K562 (cell line): Measurements from ENCODE around the gene GPR153. TPM values are rescaled to one million over a fixed set of nuclear protein-coding genes. Genes with fewer than 3 reads are reported as not detected.

Experiments
- ATAC-seq: fragments of 200-7000 bp; cut with Tn5 transposase; 3 replicates; pipeline ENCODE4 v1.9.1; 2020; ENCODE audit warnings: moderate library complexity
- BruUV-seq: library from RNA; stranded (reverse); fragments of 400-500 nt; replicated peaks from 2 replicates; lab custom pipeline; 2021; lab: Mats Ljungman, UMichigan
- CTCF ChIA-PET: fragments of 300-600 bp; formaldehyde crosslinking; extraction: SDS; loops from one replicate; lab custom pipeline; 2021; ENCODE audit warnings: low intra/inter-chr PET ratio; lab: Yijun Ruan, JAX
- POLR2A ChIA-PET: fragments of 300-600, 350-650 bp; sonication (Branson Sonifier 250); formaldehyde crosslinking; extraction: SDS; loops from one replicate; lab custom pipeline; 2021; ENCODE audit warnings: antibody characterized with exemption, inconsistent platforms; lab: Yijun Ruan, JAX
- DNase-seq, 4 experiments: peaks; one replicate each; pipeline versions ENCODE4 v3.0.0 to v3.0.0-alpha.2; 2011 to 2018; ENCODE audit warnings: low spot score in 3 of 4, mixed read lengths in 3 of 4; ENCODE audit errors: extremely low read depth in 1 of 4
- FAIRE-seq: peaks from 2 replicates; lab custom pipeline; 2011; peaks lifted over from hg19 to GRCh38; lab: Jason Lieb, UNC
- H2AFZ ChIP-seq: 2 replicates; pipeline ENCODE4 v1.6.0; 2011; ENCODE audit warnings: low read depth, low read length, control low read depth, inconsistent platforms
- H3K27ac ChIP-seq: fragments of 200-600 bp; 3 replicates; pipeline ENCODE4 v1.8.0; 2011; ENCODE audit warnings: low read depth, mild to moderate bottlenecking, control low read depth, inconsistent platforms, low read length, moderate library complexity, mixed read lengths; ENCODE audit errors: extremely low read depth
- H3K27me3 ChIP-seq, 2 experiments: fragments of 300-600 bp in 1 of 2; 2 replicates in 1 of 2; 3 replicates in 1 of 2; pipeline versions ENCODE4 v1.6.0 to v1.8.0; 2011; ENCODE audit warnings: inconsistent platforms in 2 of 2, low read length in 2 of 2, mild to moderate bottlenecking in 1 of 2, mixed read lengths in 1 of 2, moderate library complexity in 1 of 2; ENCODE audit not compliant: control insufficient read depth in 2 of 2, insufficient read depth in 2 of 2
- H3K36me3 ChIP-seq: fragments of 300-600 bp; 3 replicates; pipeline ENCODE4 v1.8.0; 2011; ENCODE audit warnings: mild to moderate bottlenecking, low read length, inconsistent platforms; ENCODE audit not compliant: control insufficient read depth, insufficient read depth
- H3K4me1 ChIP-seq, 2 experiments: fragments of 200-600 bp in 1 of 2; replicated peaks in 1 of 2; 2 replicates in 1 of 2; 3 replicates in 1 of 2; pipeline versions ENCODE4 v1.5.1 to v1.8.0; 2011; ENCODE audit warnings: inconsistent platforms in 2 of 2, low read length in 2 of 2, mild to moderate bottlenecking in 1 of 2, mixed read lengths in 1 of 2, moderate library complexity in 1 of 2; ENCODE audit not compliant: control insufficient read depth in 2 of 2, insufficient read depth in 2 of 2
- H3K4me2 ChIP-seq: 2 replicates; pipeline ENCODE4 v1.6.1; 2011; ENCODE audit warnings: low read length, control low read depth, inconsistent platforms, mixed read lengths; ENCODE audit not compliant: insufficient read depth
- H3K4me3 ChIP-seq: fragments of 200-600 bp; sonication (generic), shearing (Covaris generic); 2 replicates; pipeline ENCODE4 v1.5.1; 2016; ENCODE audit warnings: control low read depth, inconsistent platforms
- H3K79me2 ChIP-seq: fragments of 200-600 bp; 3 replicates; pipeline ENCODE4 v1.8.0; 2011; ENCODE audit warnings: low read length, inconsistent platforms; ENCODE audit not compliant: control insufficient read depth, insufficient read depth
- H3K9ac ChIP-seq, 2 experiments: 2 replicates each; pipeline versions ENCODE4 v1.6.0 to v1.6.1; 2011; ENCODE audit warnings: low read depth in 2 of 2, low read length in 2 of 2, control low read depth in 1 of 2, inconsistent platforms in 1 of 2, mild to moderate bottlenecking in 1 of 2, mixed read lengths in 1 of 2; ENCODE audit not compliant: insufficient read depth in 1 of 2
- H3K9me1 ChIP-seq: one replicate; pipeline ENCODE4 v1.6.0; 2011; ENCODE audit warnings: inconsistent platforms, mild to moderate bottlenecking, low read length, moderate library complexity; ENCODE audit not compliant: control insufficient read depth, insufficient read depth
- H3K9me3 ChIP-seq: replicated peaks from 2 replicates; pipeline ENCODE4 v1.5.1; 2011; ENCODE audit warnings: low read depth, low read length, inconsistent platforms; ENCODE audit not compliant: control insufficient read depth, insufficient read depth
- H4K20me1 ChIP-seq: replicated peaks from 2 replicates; pipeline ENCODE4 v1.6.1; 2011; ENCODE audit warnings: low read length, inconsistent platforms, mixed read lengths; ENCODE audit not compliant: control insufficient read depth, insufficient read depth
- CTBP1 ChIP-seq: fragments of 450-650 bp; IDR thresholded peaks from 2 replicates; pipeline ENCODE4 v1.6.1; 2016; ENCODE audit warnings: borderline replicate concordance
- E2F6 ChIP-seq, 2 experiments: IDR thresholded peaks; 2 replicates each; pipeline ENCODE4 v1.6.1; 2011; ENCODE audit warnings: borderline replicate concordance in 1 of 2, control low read depth in 1 of 2, low read depth in 1 of 2, low read length in 1 of 2, mild to moderate bottlenecking in 1 of 2, mixed read lengths in 1 of 2, moderate library complexity in 1 of 2; ENCODE audit not compliant: insufficient read depth in 1 of 2, insufficient read length in 1 of 2, poor library complexity in 1 of 2, severe bottlenecking in 1 of 2; ENCODE audit errors: extremely low read depth in 1 of 2
- E2F8 ChIP-seq: fragments of 450-650 bp; IDR thresholded peaks from 2 replicates; pipeline ENCODE4 v1.7.1; 2018; ENCODE audit warnings: mild to moderate bottlenecking, low read depth; ENCODE audit not compliant: partially characterized antibody
- SAFB ChIP-seq: fragments of 200-400 bp; formaldehyde crosslinking; IDR thresholded peaks from 2 replicates; pipeline ENCODE4 v1.6.1; 2017; ENCODE audit warnings: low read depth, low read length, borderline replicate concordance
- SMARCA4 ChIP-seq: fragments of 450-650 bp; IDR thresholded peaks from 2 replicates; pipeline ENCODE4 v1.6.1; 2016
- UBTF ChIP-seq, 2 experiments: IDR thresholded peaks; 2 replicates each; pipeline ENCODE4 v1.6.1; 2012; ENCODE audit warnings: improper control_type of control experiment in 2 of 2, low read depth in 2 of 2, low read length in 2 of 2, borderline replicate concordance in 1 of 2
- ZFX ChIP-seq: sonication (generic); formaldehyde crosslinking; IDR thresholded peaks from 2 replicates; pipeline ENCODE4 v1.8.0; 2022; ENCODE audit warnings: mild to moderate bottlenecking, missing genetic modification reagents, moderate library complexity
- ZNF263 ChIP-seq: sonication (generic); formaldehyde crosslinking; IDR thresholded peaks from 2 replicates; pipeline ENCODE4 v1.8.0; 2022; ENCODE audit warnings: mild to moderate bottlenecking, missing genetic modification reagents, borderline replicate concordance
- ZNF740 ChIP-seq, 3 experiments: fragments of 200-800 bp in 1 of 3; sonication (Bioruptor generic) in 1 of 3; sonication (generic) in 1 of 3; formaldehyde crosslinking in 1 of 3; IDR thresholded peaks; 2 replicates each; pipeline versions ENCODE4 v1.6.1 to v1.8.0; 2016 to 2022; ENCODE audit warnings: mild to moderate bottlenecking in 2 of 3, missing compliant biosample characterization in 2 of 3, missing genetic modification characterization in 2 of 3, missing genetic modification reagents in 1 of 3
- WGBS: fragments of 100-300 bp; shearing (Covaris generic); methylation state at CpG from one replicate; pipeline ENCODE4 v1.1.6; 2016; ENCODE audit warnings: low coverage, mixed read lengths; ENCODE audit not compliant: insufficient coverage; ENCODE audit errors: missing lambda C conversion rate; 5-methylcytosine and 5-hydroxymethylcytosine counted together
- in situ Hi-C: fragments of 300-500 bp; cut with MboI; formaldehyde crosslinking; loops from 4 replicates; pipeline ENCODE4 v1.15.0; 2018; ENCODE audit warnings: inconsistent platforms, mixed read lengths
- intact Hi-C: fragments of 100-400 bp; cut with micrococcal nuclease; formaldehyde crosslinking; loops from 2 replicates; pipeline ENCODE4 v1.14.2; 2022
- polyA plus RNA-seq, 8 experiments: library from polyadenylated mRNA; depleted of rRNA in 4 of 8; stranded (reverse) in 5 of 8; unstranded in 3 of 8; fragments of >200 nt; fragmentation: Nextera tagmentation in 2 of 8; fragmentation: Illumina TruSeq in 1 of 8; extraction: Ambion mirVana in 2 of 8; extraction: Trizol in 1 of 8; gene quantifications; 2 replicates each; pipeline versions ENCODE4 v1.2.1 to v1.2.3, GENCODE V29; 2011 to 2014; ENCODE audit warnings: inconsistent platforms in 1 of 8, missing spikeins in 1 of 8
- total RNA-seq, 7 experiments: library from RNA; depleted of rRNA in 6 of 7; stranded (reverse); fragments of >200 nt in 6 of 7; fragmentation: Illumina TruSeq in 2 of 7; extraction: Trizol in 2 of 7; gene quantifications; 2 replicates each; pipeline versions ENCODE4 v1.2.1 to v1.2.3, GENCODE V29; 2011 to 2021; ENCODE audit warnings: low replicate concordance in 1 of 7

The GPR153 gene
- total and polyA plus RNA-seq, 9 of the 15 experiments (the other 6 are each of a cell fraction or from before 2014, with no cell fraction given), result 0.01 to 1.5 (median 0.51) TPM

- Histone ChIP-seq H3K9me3 (no peaks in the 10 kb centered on the region), H3K4me3 (peak overlapping the region; percentile 50), H3K9ac (peak overlapping the region; percentile 16 to 84; a peak in 3 of 4 replicates), H3K9me1 (no peaks in the 10 kb centered on the region), H3K27ac (no peak overlapping the region), H2AFZ (peak overlapping the region; percentile 60; the same call in 1 of the 2 replicates), H3K4me1 (peaks cover 0 to 66% of the 10 kb centered on the region in 2 experiments; a peak in 3 of 5 replicates), H3K36me3 (no peaks in the 10 kb centered on the region; the same call in 1 of the 3 replicates), H3K4me2 (peak overlapping the region; percentile 50; the same call in 1 of the 2 replicates), H3K27me3 (peaks cover 0 to 15% of the 10 kb centered on the region in 2 experiments; a peak in 2 of 5 replicates), H3K79me2 (no peaks in the 10 kb centered on the region), H4K20me1 (peaks cover 26% of the 10 kb centered on the region)
- in situ Hi-C loops, result loop anchor here (25.0 kb wide), 1 partner anchor 952 kb away; no protein-coding TSS in a partner anchor
- BruUV-seq, result no TSS peak
- POLR2A ChIA-PET, result no interaction called here
- CTCF ChIA-PET, result no interaction called here
- intact Hi-C loops, result no loop called here
- ATAC-seq (peak; percentile 39), FAIRE-seq (no peak), DNase-seq (peak; percentile 60 to 82 (median 71))
- under 1% methylated on average over 33 of the region's 61 CpGs for WGBS
- TF ChIP-seq ZNF740 (CRISPR knock-in tag; IDR thresholded peaks at IDR 0.05) (0 out of 2 replicates have a peak, but pooled peaks have one; percentile 14), ZNF740 (tag; IDR thresholded peaks at IDR 0.05) (no peak), UBTF (IDR thresholded peaks at IDR 0.05; ENCODE audit: borderline replicate concordance in 1 of 2, low read depth in 2 of 2, low read length in 2 of 2) (peak in 1 of 2 experiments; percentile 65; a peak in 2 of 4 replicates), SMARCA4 (no peak), CTBP1 (peak; percentile 6; the same call in 1 of the 2 replicates), ZNF263 (CRISPR knock-in tag) (peak; percentile 89), E2F8 (no peak), SAFB (0 out of 2 replicates have a peak, but pooled peaks have one; percentile 8), ZFX (CRISPR knock-in tag) (peak; percentile 39), E2F6 (IDR thresholded peaks at IDR 0.05; ENCODE audit: borderline replicate concordance in 1 of 2, extremely low read depth in 1 of 2, insufficient read depth in 1 of 2, insufficient read length in 1 of 2, low read depth in 1 of 2, low read length in 1 of 2, poor library complexity in 1 of 2, severe bottlenecking in 1 of 2) (peak in 1 of 2 experiments; percentile 87)
Measured at GRCh38 chr1:6260433-6260934, 414 bp downstream of the GPR153 start.
